ENCODE results near the gene NR4A3. TPM values are rescaled to one million over a fixed set of nuclear protein-coding genes. Genes with fewer than 3 reads are reported as not detected.

Gene NR4A3
- total RNA-seq, 4 donors from 2014 or later, result 1.8 to 34.0 (median 3.8) TPM

- no peak for DNase-seq
- TF ChIP-seq CTCF (IDR thresholded peaks at IDR 0.05 in 4 of 5, conservative IDR thresholded peaks at IDR 0.05 in 1 of 5), result no peak
- no peak for TF ChIP-seq POLR2A (IDR thresholded peaks at IDR 0.05)
- Histone ChIP-seq H3K27me3 (no peaks in the 10 kb centered on the region), H3K4me1 (peaks cover 17 to 29% of the 10 kb centered on the region in 2 donors), H3K9me3 (no peaks in the 10 kb centered on the region), H3K4me3 (no peak overlapping the region), H3K27ac (no peak overlapping the region), H3K36me3 (no peaks in the 10 kb centered on the region)
- ATAC-seq, result no peak
- intact Hi-C loops (cut with DNase I; ENCODE audit: low total_unique reads) (loop anchor here (10.0 kb wide), 4 partner anchors 626 to 1826 kb away; partner anchors contain the start of genes ANP32B and TGFBR1), in situ Hi-C loops (cut with MboI; ENCODE audit: low sequenced_read_pairs in 4 of 4) (loop anchor here (10.0 to 25.0 kb wide), 5 partner anchors 401 to 624 kb away; partner anchors contain the start of genes ALG2 (in 1 of the 4) and SEC61B (in 1 of the 4))
These were observed 10.5 kb upstream of the NR4A3 start for GRCh38 chr9:99811172-99811571.

GRCh38 chr9:99811598-99812383, 9.9 kb upstream of the NR4A3 start:
- H3K27me3 ChIP-seq, result no peaks in the 10 kb centered on the region
- in situ Hi-C loops (cut with MboI; ENCODE audit: low sequenced_read_pairs in 4 of 4) (loop anchor here (10.0 to 25.0 kb wide), 5 partner anchors 401 to 624 kb away; partner anchors contain the start of genes ALG2 (in 1 of the 4) and SEC61B (in 1 of the 4)), intact Hi-C loops (cut with DNase I; ENCODE audit: low total_unique reads) (loop anchor here (10.0 kb wide), 4 partner anchors 627 to 1827 kb away; partner anchors contain the start of genes ANP32B and TGFBR1)
- no peak for DNase-seq
- no peaks in the 10 kb centered on the region for H3K9me3 ChIP-seq
- no peak overlapping the region for H3K4me3 ChIP-seq
- TF ChIP-seq CTCF (IDR thresholded peaks at IDR 0.05 in 4 of 5, conservative IDR thresholded peaks at IDR 0.05 in 1 of 5), result no peak
- TF ChIP-seq POLR2A (IDR thresholded peaks at IDR 0.05), result no peak
- H3K36me3 ChIP-seq, result no peaks in the 10 kb centered on the region
- ATAC-seq, result no peak
- H3K27ac ChIP-seq, result no peak overlapping the region
- H3K4me1 ChIP-seq, result peaks cover 17 to 29% of the 10 kb centered on the region in 2 donors

GRCh38 chr9:99813739-99814138, 7.9 kb upstream of the NR4A3 start:
- TF ChIP-seq CTCF (IDR thresholded peaks at IDR 0.05 in 4 of 5, conservative IDR thresholded peaks at IDR 0.05 in 1 of 5) (no peak), POLR2A (IDR thresholded peaks at IDR 0.05) (no peak)
- no peak for ATAC-seq
- Histone ChIP-seq H3K27ac (no peak overlapping the region), H3K4me1 (peaks cover 15 to 35% of the 10 kb centered on the region in 2 donors), H3K9me3 (no peaks in the 10 kb centered on the region), H3K36me3 (no peaks in the 10 kb centered on the region), H3K4me3 (no peak overlapping the region), H3K27me3 (no peaks in the 10 kb centered on the region)
- intact Hi-C loops (cut with DNase I; ENCODE audit: low total_unique reads) (loop anchor here (10.0 kb wide), 4 partner anchors 629 to 1829 kb away; partner anchors contain the start of genes ANP32B and TGFBR1), in situ Hi-C loops (cut with MboI; ENCODE audit: low sequenced_read_pairs in 4 of 4) (loop anchor here (10.0 to 25.0 kb wide), 5 partner anchors 399 to 626 kb away; partner anchors contain the start of genes ALG2 (in 1 of the 4) and SEC61B (in 1 of the 4))
- DNase-seq, result no peak

- no peak overlapping the region for H3K27ac ChIP-seq
- H3K9me3 ChIP-seq, result no peaks in the 10 kb centered on the region
- in situ Hi-C loops (cut with MboI; ENCODE audit: low sequenced_read_pairs in 4 of 4) (loop anchor here (10.0 to 25.0 kb wide), 5 partner anchors 398 to 627 kb away; partner anchors contain the start of genes ALG2 (in 1 of the 4) and SEC61B (in 1 of the 4)), intact Hi-C loops (cut with DNase I; ENCODE audit: low total_unique reads) (loop anchor here (10.0 kb wide), 4 partner anchors 630 to 1830 kb away; partner anchors contain the start of genes ANP32B and TGFBR1)
- ATAC-seq, result no peak
- no peaks in the 10 kb centered on the region for H3K27me3 ChIP-seq
- H3K36me3 ChIP-seq, result no peaks in the 10 kb centered on the region
- H3K4me1 ChIP-seq, result peaks cover 18 to 37% of the 10 kb centered on the region in 2 donors
- TF ChIP-seq POLR2A (IDR thresholded peaks at IDR 0.05) (no peak), CTCF (IDR thresholded peaks at IDR 0.05 in 4 of 5, conservative IDR thresholded peaks at IDR 0.05 in 1 of 5) (no peak)
- no peak for DNase-seq
- H3K4me3 ChIP-seq, result no peak overlapping the region
These were observed 7.3 kb upstream of the NR4A3 start for GRCh38 chr9:99814359-99814758.

Measured in gastrocnemius medialis (tissue), 4 donors.